Keratinocyte (primary cell): ENCODE results near the gene TPI1. TPM values are rescaled to one million over a fixed set of nuclear protein-coding genes. Genes with fewer than 3 reads are reported as not detected.
A peak's percentile ranks its signal among the peaks of the same experiment; 100 is the strongest.
"Not testable (repeated sequence)": the region's sequence is repeated elsewhere in the genome, so short reads cannot be mapped to it uniquely, and the experiment has no call there.

ENCODE experiments used
- DNase-seq: peaks from one replicate; pipeline ENCODE4 v3.0.0-alpha.2; 2011; ENCODE audit warnings: low read depth, missing footprints, low spot score
- FAIRE-seq: peaks from 2 replicates; lab custom pipeline; 2011; peaks lifted over from hg19 to GRCh38; lab: Jason Lieb, UNC
- H2AFZ ChIP-seq: 2 replicates; pipeline ENCODE4 v1.6.0; 2012; ENCODE audit warnings: low read length, control low read depth, inconsistent platforms; ENCODE audit not compliant: control insufficient read depth
- H3K27ac ChIP-seq: 2 replicates; pipeline ENCODE4 v1.5.1; 2011; ENCODE audit warnings: low read length; ENCODE audit not compliant: control insufficient read depth, insufficient read depth
- H3K27me3 ChIP-seq: 3 replicates; pipeline ENCODE4 v1.6.0; 2011; ENCODE audit warnings: low read length; ENCODE audit not compliant: control insufficient read depth, insufficient read depth; ENCODE audit errors: extremely low read depth
- H3K36me3 ChIP-seq, 2 experiments: 2 replicates in 1 of 2; 3 replicates in 1 of 2; pipeline ENCODE4 v1.5.1; 2011; ENCODE audit warnings: low read length in 2 of 2, mild to moderate bottlenecking in 1 of 2; ENCODE audit not compliant: control insufficient read depth in 2 of 2, insufficient read depth in 2 of 2; ENCODE audit errors: extremely low read depth in 1 of 2
- H3K4me1 ChIP-seq: 3 replicates; pipeline ENCODE4 v1.5.1; 2011; ENCODE audit warnings: low read length; ENCODE audit not compliant: control insufficient read depth, insufficient read depth; ENCODE audit errors: extremely low read depth
- H3K4me2 ChIP-seq: 3 replicates; pipeline ENCODE4 v1.6.0; 2011; ENCODE audit warnings: low read depth, low read length; ENCODE audit not compliant: control insufficient read depth, insufficient read depth; ENCODE audit errors: extremely low read depth
- H3K4me3 ChIP-seq, 3 experiments: fragments of 200-600 bp in 1 of 3; sonication (generic) in 1 of 3; 2 replicates in 2 of 3; 3 replicates in 1 of 3; pipeline ENCODE4 v1.5.1; 2011 to 2016; ENCODE audit warnings: low read length in 3 of 3, mild to moderate bottlenecking in 3 of 3, control low read depth in 2 of 3, inconsistent platforms in 1 of 3, low read depth in 1 of 3, mixed read lengths in 1 of 3, mixed run types in 1 of 3, moderate library complexity in 1 of 3; ENCODE audit not compliant: control insufficient read depth in 2 of 3, insufficient read depth in 2 of 3; ENCODE audit errors: extremely low read depth in 1 of 3
- H3K79me2 ChIP-seq: 2 replicates; pipeline ENCODE4 v1.6.0; 2012; ENCODE audit warnings: low read length; ENCODE audit not compliant: control insufficient read depth, insufficient read depth
- H3K9ac ChIP-seq: 3 replicates; pipeline ENCODE4 v1.6.0; 2011; ENCODE audit warnings: low read length; ENCODE audit not compliant: control insufficient read depth, insufficient read depth; ENCODE audit errors: extremely low read depth
- H3K9me1 ChIP-seq: 3 replicates; pipeline ENCODE4 v1.6.0; 2011; ENCODE audit warnings: low read length; ENCODE audit not compliant: control insufficient read depth, insufficient read depth; ENCODE audit errors: extremely low read depth
- H3K9me3 ChIP-seq: 2 replicates; pipeline ENCODE4 v1.5.1; 2012; ENCODE audit warnings: low read depth, low read length; ENCODE audit not compliant: control insufficient read depth
- H4K20me1 ChIP-seq: 3 replicates; pipeline ENCODE4 v1.6.0; 2011; ENCODE audit warnings: low read length; ENCODE audit not compliant: control insufficient read depth, insufficient read depth; ENCODE audit errors: extremely low read depth
- EZH2 ChIP-seq: IDR thresholded peaks from one replicate; pipeline ENCODE4 v1.6.1; 2012; ENCODE audit warnings: inconsistent platforms, mild to moderate bottlenecking, low read length, moderate library complexity
- dilution Hi-C: fragments of 300-500 bp; cut with MboI; formaldehyde crosslinking; loops from one replicate; pipeline ENCODE4 v1.7.0; 2020; ENCODE audit warnings: low sequenced_read_pairs; ENCODE audit not compliant: extremely low pct_ligation_motif_present
- polyA plus RNA-seq, 5 experiments: library from polyadenylated mRNA; depleted of rRNA in 3 of 5; stranded (reverse) in 3 of 5; stranded (forward) in 1 of 5; unstranded in 1 of 5; fragments of >200 nt; gene quantifications; 1 replicate in 1 of 5; 2 replicates in 3 of 5; 3 replicates in 1 of 5; pipeline versions ENCODE4 v1.2.1 to v1.2.3, GENCODE V29; 2011 to 2012; ENCODE audit warnings: missing spikeins in 2 of 5, low read depth in 1 of 5, low replicate concordance in 1 of 5
- TF ChIP-seq, protein P1 (sequence below), 3 experiments: IDR thresholded peaks in 1 of 3; conservative IDR thresholded peaks in 1 of 3; optimal IDR thresholded peaks in 1 of 3; 2 replicates in 2 of 3; 3 replicates in 1 of 3; pipeline versions ENCODE3 to v1.5.1; 2011; ENCODE audit warnings: low read length in 3 of 3, mild to moderate bottlenecking in 3 of 3, moderate library complexity in 2 of 3, control low read depth in 1 of 3, inconsistent platforms in 1 of 3; ENCODE audit not compliant: insufficient read depth in 2 of 3; ENCODE audit errors: extremely low read depth in 1 of 3

TPI1 gene
- polyA plus RNA-seq, 1 donor (not counting 4 experiments of a cell fraction or from before 2014, with no cell fraction given): 1,551 TPM

GRCh38 chr12:6873094-6874014 lies 6.0 kb downstream of the TPI1 start, which contains the start of gene SPSB2:
TSS of gene SPSB2 (minus strand) at chr12:6873303. CDS start at chr12:6872901, 402 bp downstream.
- Histone ChIP-seq H4K20me1 (peaks cover 22% of the 10 kb centered on the region), H3K9ac (peak within 1 kb of the TSS; percentile 90), H3K4me2 (peak within 1 kb of the TSS; percentile 98), H3K4me3 (peak within 1 kb of the TSS; percentile 76 to 92 (median 80)), H3K27ac (peak within 1 kb of the TSS; percentile 63), H3K9me3 (no peaks in the 10 kb centered on the region), H3K36me3 (peaks cover 14 to 20% of the 10 kb centered on the region in 2 experiments), H2AFZ (peak within 1 kb of the TSS; percentile 56), H3K4me1 (peaks cover 35% of the 10 kb centered on the region), H3K27me3 (no peaks in the 10 kb centered on the region), H3K79me2 (peaks cover 33% of the 10 kb centered on the region), H3K9me1 (no peaks in the 10 kb centered on the region)
- no peak for TF ChIP-seq EZH2
- TF ChIP-seq, protein P1, sequence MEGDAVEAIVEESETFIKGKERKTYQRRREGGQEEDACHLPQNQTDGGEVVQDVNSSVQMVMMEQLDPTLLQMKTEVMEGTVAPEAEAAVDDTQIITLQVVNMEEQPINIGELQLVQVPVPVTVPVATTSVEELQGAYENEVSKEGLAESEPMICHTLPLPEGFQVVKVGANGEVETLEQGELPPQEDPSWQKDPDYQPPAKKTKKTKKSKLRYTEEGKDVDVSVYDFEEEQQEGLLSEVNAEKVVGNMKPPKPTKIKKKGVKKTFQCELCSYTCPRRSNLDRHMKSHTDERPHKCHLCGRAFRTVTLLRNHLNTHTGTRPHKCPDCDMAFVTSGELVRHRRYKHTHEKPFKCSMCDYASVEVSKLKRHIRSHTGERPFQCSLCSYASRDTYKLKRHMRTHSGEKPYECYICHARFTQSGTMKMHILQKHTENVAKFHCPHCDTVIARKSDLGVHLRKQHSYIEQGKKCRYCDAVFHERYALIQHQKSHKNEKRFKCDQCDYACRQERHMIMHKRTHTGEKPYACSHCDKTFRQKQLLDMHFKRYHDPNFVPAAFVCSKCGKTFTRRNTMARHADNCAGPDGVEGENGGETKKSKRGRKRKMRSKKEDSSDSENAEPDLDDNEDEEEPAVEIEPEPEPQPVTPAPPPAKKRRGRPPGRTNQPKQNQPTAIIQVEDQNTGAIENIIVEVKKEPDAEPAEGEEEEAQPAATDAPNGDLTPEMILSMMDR (optimal IDR thresholded peaks at IDR 0.05 in 1 of 3, IDR thresholded peaks at IDR 0.05 in 1 of 3, conservative IDR thresholded peaks at IDR 0.05 in 1 of 3; ENCODE audit: extremely low read depth in 1 of 3, insufficient read depth in 2 of 3, low read length in 3 of 3): no peak
- dilution Hi-C loops: no loop called here
- no peak for DNase-seq
- FAIRE-seq: peak; percentile 76

GRCh38 chr12:6874015-6874368 lies 6.7 kb downstream of the TPI1 start:
- Histone ChIP-seq H3K9ac (peak overlapping the region; percentile 29), H3K4me3 (peak overlapping the region in 1 of 3 experiments; percentile 92), H3K4me1 (peaks cover 29% of the 10 kb centered on the region), H2AFZ (peak overlapping the region; percentile 36), H3K36me3 (peaks cover 14 to 18% of the 10 kb centered on the region in 2 experiments), H3K79me2 (peaks cover 27% of the 10 kb centered on the region), H3K4me2 (peak overlapping the region; percentile 98), H4K20me1 (peaks cover 17% of the 10 kb centered on the region)
- H3K27me3 ChIP-seq, FAIRE-seq, DNase-seq, H3K27ac ChIP-seq, dilution Hi-C loops, H3K9me1 ChIP-seq, H3K9me3 ChIP-seq: not testable (repeated sequence)

DNA sequence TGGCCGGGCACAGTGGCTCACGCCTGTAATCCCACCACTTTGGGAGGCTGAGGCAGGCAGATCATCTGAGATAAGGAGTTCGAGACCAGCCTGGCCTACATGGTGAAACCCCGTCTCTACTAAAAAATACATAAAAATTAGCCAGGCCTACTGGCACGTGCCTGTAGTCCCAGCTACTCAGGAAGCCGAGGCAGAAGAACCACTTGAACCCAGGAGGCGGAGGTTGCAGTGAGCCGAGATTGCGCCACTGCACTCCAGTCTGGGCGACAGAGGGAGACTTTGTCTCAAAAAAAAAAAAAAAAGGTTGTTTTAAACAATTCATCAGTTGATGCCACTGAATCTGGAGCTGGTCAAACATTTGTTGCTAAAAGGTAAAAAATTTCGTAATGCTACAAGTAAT lies 12.5 kb downstream of the TPI1 start:
- dilution Hi-C loops, H3K79me2 ChIP-seq, FAIRE-seq, H4K20me1 ChIP-seq, H3K9me1 ChIP-seq, H3K4me1 ChIP-seq, H3K4me3 ChIP-seq, H3K27me3 ChIP-seq, H3K36me3 ChIP-seq, H2AFZ ChIP-seq, H3K27ac ChIP-seq, H3K9me3 ChIP-seq, DNase-seq, H3K9ac ChIP-seq, H3K4me2 ChIP-seq: not testable (repeated sequence)
